ENCODE data around the gene TSPAN4. TPM values are rescaled to one million over a fixed set of nuclear protein-coding genes. Genes with fewer than 3 reads are reported as not detected.
A peak's percentile ranks its signal among the peaks of the same experiment; 100 is the strongest.

The TSPAN4 gene
- polyA plus RNA-seq, 3 donors: 52.6 to 75.5 (median 63.1) TPM

- H3K27me3 Mint-ChIP-seq (ENCODE audit: low read depth in 3 of 3): peaks cover 0 to 4% (median 1%) of the 10 kb centered on the region in 3 donors
- H3K36me3 Mint-ChIP-seq: peaks cover 3 to 7% of the 10 kb centered on the region in 2 donors
- H3K4me3 ChIP-seq (replicated peaks in 1 of 3; ENCODE audit: low read depth in 2 of 3, low read length in 3 of 3): peak within 1 kb of the TSS; percentile 67 to 86 (median 86)
- under 1% methylated on average over 59 of the region's 59 CpGs for WGBS (ENCODE audit: insufficient coverage)
- peak within 1 kb of the TSS; percentile 94 for H2AFZ ChIP-seq (ENCODE audit: insufficient read depth, low read depth, low read length, poor library complexity, severe bottlenecking)
- H3K9me3 Mint-ChIP-seq: peaks cover 0 to 2% (median 0%) of the 10 kb centered on the region in 7 donors
- TF ChIP-seq, protein P1, sequence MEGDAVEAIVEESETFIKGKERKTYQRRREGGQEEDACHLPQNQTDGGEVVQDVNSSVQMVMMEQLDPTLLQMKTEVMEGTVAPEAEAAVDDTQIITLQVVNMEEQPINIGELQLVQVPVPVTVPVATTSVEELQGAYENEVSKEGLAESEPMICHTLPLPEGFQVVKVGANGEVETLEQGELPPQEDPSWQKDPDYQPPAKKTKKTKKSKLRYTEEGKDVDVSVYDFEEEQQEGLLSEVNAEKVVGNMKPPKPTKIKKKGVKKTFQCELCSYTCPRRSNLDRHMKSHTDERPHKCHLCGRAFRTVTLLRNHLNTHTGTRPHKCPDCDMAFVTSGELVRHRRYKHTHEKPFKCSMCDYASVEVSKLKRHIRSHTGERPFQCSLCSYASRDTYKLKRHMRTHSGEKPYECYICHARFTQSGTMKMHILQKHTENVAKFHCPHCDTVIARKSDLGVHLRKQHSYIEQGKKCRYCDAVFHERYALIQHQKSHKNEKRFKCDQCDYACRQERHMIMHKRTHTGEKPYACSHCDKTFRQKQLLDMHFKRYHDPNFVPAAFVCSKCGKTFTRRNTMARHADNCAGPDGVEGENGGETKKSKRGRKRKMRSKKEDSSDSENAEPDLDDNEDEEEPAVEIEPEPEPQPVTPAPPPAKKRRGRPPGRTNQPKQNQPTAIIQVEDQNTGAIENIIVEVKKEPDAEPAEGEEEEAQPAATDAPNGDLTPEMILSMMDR (IDR thresholded peaks at IDR 0.05): no peak
- no peaks in the 10 kb centered on the region for H4K20me1 ChIP-seq (ENCODE audit: insufficient read depth, low read length)
- H3K27me3 ChIP-seq (ENCODE audit: control insufficient read depth in 2 of 2, insufficient read depth in 2 of 2, low read length in 2 of 2): no peaks in the 10 kb centered on the region
- peak within 1 kb of the TSS; percentile 87 to 95 for H3K4me3 Mint-ChIP-seq
- peaks cover 16% of the 10 kb centered on the region for H3K79me2 ChIP-seq (ENCODE audit: insufficient read depth, low read length)
- H3K27ac ChIP-seq (ENCODE audit: low read depth in 1 of 2, low read length in 2 of 2): peak within 1 kb of the TSS; percentile 58 to 78
- H3K27ac Mint-ChIP-seq: peak within 1 kb of the TSS; percentile 69 to 92 (median 83)
- peaks cover 28% of the 10 kb centered on the region for H3K4me1 Mint-ChIP-seq
- H3K9ac ChIP-seq (ENCODE audit: insufficient read depth, low read length, poor library complexity, severe bottlenecking): peak within 1 kb of the TSS; percentile 85
- H3K4me2 ChIP-seq (replicated peaks; ENCODE audit: extremely low read depth, low read length, poor library complexity, severe bottlenecking): peak within 1 kb of the TSS; percentile 85
- peak; percentile 55 to 60 (median 57) for DNase-seq
- intact Hi-C loops (cut with micrococcal nuclease): no loop called here
- H3K36me3 ChIP-seq (replicated peaks in 1 of 2; ENCODE audit: control insufficient read depth in 1 of 2, insufficient read depth in 2 of 2, low read length in 2 of 2): no peaks in the 10 kb centered on the region
- H3K9me3 ChIP-seq (replicated peaks in 1 of 2; ENCODE audit: control insufficient read depth in 1 of 2, insufficient read depth in 1 of 2, low read length in 2 of 2): no peaks in the 10 kb centered on the region
- peaks cover 15 to 31% of the 10 kb centered on the region in 2 donors for H3K4me1 ChIP-seq (ENCODE audit: control insufficient read depth in 1 of 2, insufficient read depth in 2 of 2, low read length in 2 of 2)
These were observed 68.0 kb downstream of the TSPAN4 start, which contains the start of gene CHID1 for GRCh38 chr11:910589-911030. TSS of gene CHID1 (minus strand) at chr11:910810. CDS start at chr11:904816, 5,994 bp downstream.

- TF ChIP-seq, protein P1 (IDR thresholded peaks at IDR 0.05): no peak
- DNase-seq: peak; percentile 17 to 45 (median 35)
- Histone ChIP-seq H3K36me3 (replicated peaks in 1 of 2; ENCODE audit: control insufficient read depth in 1 of 2, insufficient read depth in 2 of 2, low read length in 2 of 2) (no peaks in the 10 kb centered on the region), H2AFZ (ENCODE audit: insufficient read depth, low read depth, low read length, poor library complexity, severe bottlenecking) (peak overlapping the region; percentile 86), H3K79me2 (ENCODE audit: insufficient read depth, low read length) (peaks cover 16% of the 10 kb centered on the region), H3K27me3 (ENCODE audit: control insufficient read depth in 2 of 2, insufficient read depth in 2 of 2, low read length in 2 of 2) (no peaks in the 10 kb centered on the region), H3K27ac (ENCODE audit: low read depth in 1 of 2, low read length in 2 of 2) (peak overlapping the region; percentile 58 to 78), H4K20me1 (ENCODE audit: insufficient read depth, low read length) (no peaks in the 10 kb centered on the region), H3K4me3 (replicated peaks in 1 of 3; ENCODE audit: low read depth in 2 of 3, low read length in 3 of 3) (peak overlapping the region; percentile 67 to 86 (median 69)), H3K4me2 (replicated peaks; ENCODE audit: extremely low read depth, low read length, poor library complexity, severe bottlenecking) (peak overlapping the region; percentile 85), H3K9me3 (replicated peaks in 1 of 2; ENCODE audit: control insufficient read depth in 1 of 2, insufficient read depth in 1 of 2, low read length in 2 of 2) (no peaks in the 10 kb centered on the region), H3K9ac (ENCODE audit: insufficient read depth, low read length, poor library complexity, severe bottlenecking) (peak overlapping the region; percentile 85), H3K4me1 (ENCODE audit: control insufficient read depth in 1 of 2, insufficient read depth in 2 of 2, low read length in 2 of 2) (peaks cover 15 to 37% of the 10 kb centered on the region in 2 donors)
- H3K4me1 Mint-ChIP-seq: peaks cover 33% of the 10 kb centered on the region
- peaks cover 0 to 4% (median 1%) of the 10 kb centered on the region in 3 donors for H3K27me3 Mint-ChIP-seq (ENCODE audit: low read depth in 3 of 3)
- 1% methylated on average over 68 of the region's 68 CpGs for WGBS (ENCODE audit: insufficient coverage)
- peak overlapping the region; percentile 69 to 92 (median 83) for H3K27ac Mint-ChIP-seq
- peaks cover 0 to 2% (median 0%) of the 10 kb centered on the region in 7 donors for H3K9me3 Mint-ChIP-seq
- H3K4me3 Mint-ChIP-seq: peak overlapping the region; percentile 80 to 92
- intact Hi-C loops (cut with micrococcal nuclease): no loop called here
- H3K36me3 Mint-ChIP-seq: peaks cover 3 to 7% of the 10 kb centered on the region in 2 donors
These were observed 68.6 kb downstream of the TSPAN4 start for GRCh38 chr11:911031-911889.

All from CD14-positive monocyte (primary cell).